Esophagus muscularis mucosa (tissue), 4 donors: ENCODE measurements around the gene HSBP1.

Source experiments
- CTCF ChIP-seq, 3 experiments: fragments of 200-600 bp in 2 of 3; fragments of 450-650 bp in 1 of 3; sonication (generic) in 2 of 3; IDR thresholded peaks; one replicate each; pipeline ENCODE4 v1.5.1; 2017 to 2019; ENCODE audit warnings: antibody characterized with exemption in 3 of 3, mild to moderate bottlenecking in 2 of 3, moderate library complexity in 1 of 3
- EP300 ChIP-seq: sonication (generic); formaldehyde crosslinking; IDR thresholded peaks from one replicate; pipeline ENCODE4 v1.6.1; 2017; ENCODE audit warnings: antibody characterized with exemption
- POLR2AphosphoS5 ChIP-seq, 2 donors: sonication (generic); formaldehyde crosslinking; IDR thresholded peaks; one replicate each; pipeline ENCODE4 v1.6.1; 2017; ENCODE audit warnings: antibody characterized with exemption in 2 of 2

DNA sequence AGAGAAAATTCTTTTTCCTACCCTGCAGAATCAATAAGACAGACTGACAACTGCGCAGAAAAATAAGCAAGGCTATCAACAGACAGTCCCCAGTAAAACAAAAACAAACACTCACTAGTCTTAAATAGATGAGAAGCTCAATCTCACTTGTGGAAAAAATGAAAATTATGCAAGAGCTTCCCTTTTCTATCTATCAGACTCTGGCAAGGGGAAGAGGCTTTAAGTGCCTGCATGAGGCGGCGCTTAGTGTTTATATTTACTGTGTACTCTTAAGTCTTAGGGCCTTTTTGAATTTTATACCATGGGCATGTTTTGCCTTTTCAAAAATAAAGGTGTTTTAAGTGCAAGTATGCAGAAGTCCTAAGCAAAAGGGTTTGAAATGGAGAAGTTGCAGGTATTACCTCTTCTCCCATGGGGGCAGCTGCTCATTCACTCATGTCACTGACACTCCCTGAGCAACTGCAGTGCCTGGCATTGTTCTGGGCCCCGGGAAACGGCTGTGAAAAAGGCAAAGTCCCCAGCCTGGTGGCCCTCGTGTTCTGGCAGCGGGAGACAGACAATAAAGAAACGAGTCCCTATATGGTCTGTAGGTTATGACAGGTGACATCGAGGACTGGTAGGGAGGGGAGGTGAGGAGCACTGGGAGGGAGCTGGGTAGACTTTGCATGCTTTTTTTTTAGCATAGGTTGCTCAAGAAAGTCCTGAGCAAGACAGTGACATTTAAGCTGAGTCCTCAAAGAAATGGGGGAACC lies 35.2 kb downstream of the HSBP1 start:
- TF ChIP-seq CTCF (IDR thresholded peaks at IDR 0.05) (no peak), POLR2AphosphoS5 (IDR thresholded peaks at IDR 0.05) (no peak), EP300 (no peak)
